ENCODE measurements around the gene PARK7. TPM values are rescaled to one million over a fixed set of nuclear protein-coding genes. Genes with fewer than 3 reads are reported as not detected.

PARK7 gene
- total RNA-seq, 3 donors from 2014 or later (not counting 1 experiment from before 2014, with no cell fraction given): 120 to 127 (median 127) TPM

- WGBS (ENCODE audit: insufficient coverage): 53% methylated on average over 14 of the region's 14 CpGs
- Histone ChIP-seq H3K4me1 (ENCODE audit: control insufficient read depth, insufficient read depth, low read length) (peaks cover 26% of the 10 kb centered on the region), H3K4me3 (ENCODE audit: low read length) (no peak within 1 kb of the TSS), H3K9me3 (ENCODE audit: control insufficient read depth, insufficient read depth, low read length) (no peaks in the 10 kb centered on the region), H3K27me3 (ENCODE audit: control insufficient read depth, insufficient read depth, low read length) (no peaks in the 10 kb centered on the region), H3K27ac (ENCODE audit: low read length) (no peak within 1 kb of the TSS), H3K36me3 (ENCODE audit: control insufficient read depth, insufficient read depth, low read length) (no peaks in the 10 kb centered on the region)
- Mint-ChIP-seq H3K27ac (peak within 1 kb of the TSS; percentile 58 to 89), H3K27me3 (ENCODE audit: low read depth in 2 of 2) (no peaks in the 10 kb centered on the region), H3K4me1 (peaks cover 50 to 52% of the 10 kb centered on the region in 2 donors), H3K4me3 (peak within 1 kb of the TSS; percentile 87), H3K9me3 (no peaks in the 10 kb centered on the region), H3K36me3 (no peaks in the 10 kb centered on the region)
- intact Hi-C loops (cut with micrococcal nuclease): loop anchor here (2.0 kb wide), 1 partner anchor 38 kb away; no protein-coding TSS in a partner anchor
- DNase-seq (peak; percentile 69 to 83), ATAC-seq (peak; percentile 84 to 88 (median 86))
- no peak for TF ChIP-seq CTCF (IDR thresholded peaks at IDR 0.05)
Measured at GRCh38 chr1:7940745-7941436, 20.6 kb upstream of the PARK7 start, which contains the start of gene TNFRSF9. TSS of gene TNFRSF9 (minus strand) at chr1:7940839. CDS start at chr1:7939994, 845 bp downstream.

- Histone ChIP-seq H3K27ac (ENCODE audit: low read length) (no peak overlapping the region), H3K27me3 (ENCODE audit: control insufficient read depth, insufficient read depth, low read length) (no peaks in the 10 kb centered on the region), H3K4me3 (ENCODE audit: low read length) (no peak overlapping the region), H3K36me3 (ENCODE audit: control insufficient read depth, insufficient read depth, low read length) (no peaks in the 10 kb centered on the region), H3K4me1 (ENCODE audit: control insufficient read depth, insufficient read depth, low read length) (peaks cover 26% of the 10 kb centered on the region), H3K9me3 (ENCODE audit: control insufficient read depth, insufficient read depth, low read length) (no peaks in the 10 kb centered on the region)
- no peak for DNase-seq
- 78% methylated on average over 8 of the region's 9 CpGs for WGBS (ENCODE audit: insufficient coverage)
- Mint-ChIP-seq H3K9me3 (no peaks in the 10 kb centered on the region), H3K27me3 (ENCODE audit: low read depth in 2 of 2) (no peaks in the 10 kb centered on the region), H3K4me3 (peak overlapping the region; percentile 87), H3K4me1 (peaks cover 50 to 52% of the 10 kb centered on the region in 2 donors), H3K27ac (peak overlapping the region; percentile 58 to 89), H3K36me3 (no peaks in the 10 kb centered on the region)
- no peak for TF ChIP-seq CTCF (IDR thresholded peaks at IDR 0.05)
- ATAC-seq: no peak
- intact Hi-C loops (cut with micrococcal nuclease): loop anchor here (2.0 kb wide), 1 partner anchor 39 kb away; no protein-coding TSS in a partner anchor
Measured at GRCh38 chr1:7941437-7941793, 20.1 kb upstream of the PARK7 start.

GRCh38 chr1:7942214-7942921, 19.1 kb upstream of the PARK7 start:
- DNase-seq: peak; percentile 56 to 72
- Mint-ChIP-seq H3K27ac (peak overlapping the region; percentile 58 to 89), H3K27me3 (ENCODE audit: low read depth in 2 of 2) (no peaks in the 10 kb centered on the region), H3K4me1 (peaks cover 47 to 50% of the 10 kb centered on the region in 2 donors), H3K4me3 (peak overlapping the region; percentile 87), H3K36me3 (no peaks in the 10 kb centered on the region), H3K9me3 (no peaks in the 10 kb centered on the region)
- no peaks in the 10 kb centered on the region for H3K27me3 ChIP-seq (ENCODE audit: control insufficient read depth, insufficient read depth, low read length)
- peak overlapping the region; percentile 33 for H3K4me3 ChIP-seq (ENCODE audit: low read length)
- no peak overlapping the region for H3K27ac ChIP-seq (ENCODE audit: low read length)
- no peaks in the 10 kb centered on the region for H3K9me3 ChIP-seq (ENCODE audit: control insufficient read depth, insufficient read depth, low read length)
- intact Hi-C loops (cut with micrococcal nuclease): no loop called here
- peak; percentile 24 for TF ChIP-seq CTCF (IDR thresholded peaks at IDR 0.05)
- WGBS (ENCODE audit: insufficient coverage): 8% methylated on average over 40 of the region's 40 CpGs
- no peaks in the 10 kb centered on the region for H3K36me3 ChIP-seq (ENCODE audit: control insufficient read depth, insufficient read depth, low read length)
- peaks cover 26% of the 10 kb centered on the region for H3K4me1 ChIP-seq (ENCODE audit: control insufficient read depth, insufficient read depth, low read length)
- ATAC-seq: peak; percentile 60 to 75 (median 73)
